HepG2 (cell line): Measurements from ENCODE around the gene PDXDC1. TPM values are rescaled to one million over a fixed set of nuclear protein-coding genes. Genes with fewer than 3 reads are reported as not detected.
A peak's percentile ranks its signal among the peaks of the same experiment; 100 is the strongest.

Experiments
- ATAC-seq: fragments of 200-7000 bp; cut with Tn5 transposase; 3 replicates; pipeline ENCODE4 v1.9.1; 2020; ENCODE audit warnings: mild to moderate bottlenecking, moderate library complexity
- BruUV-seq: library from RNA; stranded (reverse); fragments of 400-500 nt; replicated peaks from 2 replicates; lab custom pipeline; 2021; lab: Mats Ljungman, UMichigan
- CTCF ChIA-PET: fragments of 300-600 bp; formaldehyde crosslinking; extraction: SDS; loops from one replicate; lab custom pipeline; 2021; ENCODE audit warnings: low total read pairs, inconsistent platforms, low intra/inter-chr PET ratio; lab: Yijun Ruan, JAX
- POLR2A ChIA-PET: fragments of 350-600 bp; sonication (Branson Sonifier 250); formaldehyde crosslinking; loops from one replicate; lab custom pipeline; 2020; ENCODE audit warnings: antibody characterized with exemption, inconsistent platforms; lab: Yijun Ruan, JAX
- DNase-seq: peaks from one replicate; pipeline ENCODE4 v3.0.0-alpha.2; 2015; ENCODE audit warnings: low spot score
- FAIRE-seq: peaks from 3 replicates; lab custom pipeline; 2011; peaks lifted over from hg19 to GRCh38; lab: Jason Lieb, UNC
- H2AFZ ChIP-seq: one replicate; pipeline ENCODE4 v1.6.1; 2011; ENCODE audit warnings: low read length, inconsistent platforms
- H3K27ac ChIP-seq: fragments of 300-600 bp; 3 replicates; pipeline ENCODE4 v1.8.0; 2011; ENCODE audit warnings: mixed run types, mild to moderate bottlenecking, mixed read lengths, low read length, inconsistent platforms; ENCODE audit not compliant: insufficient read depth; ENCODE audit errors: extremely low read length
- H3K27me3 ChIP-seq, 2 experiments: fragments of 200-600 bp in 1 of 2; 2 replicates in 1 of 2; 3 replicates in 1 of 2; pipeline versions ENCODE4 v1.6.0 to v1.8.0; 2011; ENCODE audit warnings: low read length in 2 of 2, mild to moderate bottlenecking in 2 of 2, moderate library complexity in 2 of 2, inconsistent platforms in 1 of 2; ENCODE audit not compliant: insufficient read depth in 2 of 2, control insufficient read depth in 1 of 2
- H3K36me3 ChIP-seq, 2 experiments: fragments of 200-600 bp in 1 of 2; replicated peaks in 1 of 2; 2 replicates in 1 of 2; 3 replicates in 1 of 2; pipeline versions ENCODE4 v1.5.1 to v1.8.0; 2011; ENCODE audit warnings: low read length in 2 of 2, inconsistent platforms in 1 of 2; ENCODE audit not compliant: insufficient read depth in 2 of 2, control insufficient read depth in 1 of 2
- H3K4me1 ChIP-seq: 2 replicates; pipeline ENCODE4 v1.5.1; 2012; ENCODE audit warnings: low read length, inconsistent platforms; ENCODE audit not compliant: insufficient read depth
- H3K4me2 ChIP-seq: 2 replicates; pipeline ENCODE4 v1.6.0; 2011; ENCODE audit warnings: low read depth, low read length, inconsistent platforms
- H3K4me3 ChIP-seq, 3 experiments: fragments of 200-600 bp in 1 of 3; sonication (generic), shearing (Covaris generic) in 1 of 3; replicated peaks in 1 of 3; 2 replicates each; pipeline ENCODE4 v1.5.1; 2011 to 2016; ENCODE audit warnings: low read length in 3 of 3, inconsistent platforms in 2 of 3, low read depth in 2 of 3, mild to moderate bottlenecking in 2 of 3, control low read depth in 1 of 3, mixed read lengths in 1 of 3; ENCODE audit not compliant: insufficient read depth in 1 of 3
- H3K79me2 ChIP-seq: one replicate; pipeline ENCODE4 v1.6.1; 2011; ENCODE audit warnings: low read length, inconsistent platforms; ENCODE audit not compliant: insufficient read depth
- H3K9ac ChIP-seq: 2 replicates; pipeline ENCODE4 v1.6.0; 2011; ENCODE audit warnings: mild to moderate bottlenecking, low read depth, low read length, inconsistent platforms; ENCODE audit not compliant: insufficient read depth
- H3K9me3 ChIP-seq: 2 replicates; pipeline ENCODE4 v1.5.1; 2012; ENCODE audit warnings: mild to moderate bottlenecking, low read length
- H4K20me1 ChIP-seq: 2 replicates; pipeline ENCODE4 v1.6.0; 2011; ENCODE audit warnings: inconsistent platforms, mild to moderate bottlenecking, low read length, moderate library complexity; ENCODE audit not compliant: insufficient read depth
- CTCF ChIP-seq: sonication (generic); formaldehyde crosslinking; IDR thresholded peaks from 2 replicates; pipeline ENCODE4 v1.5.0; 2020; ENCODE audit warnings: mild to moderate bottlenecking, missing genetic modification reagents, moderate library complexity
- ETV5 ChIP-seq: IDR thresholded peaks from 2 replicates; pipeline ENCODE4 v1.6.1; 2018; ENCODE audit warnings: missing biosample characterization, missing genetic modification reagents, inconsistent platforms, borderline replicate concordance
- FOXA1 ChIP-seq, 2 experiments: fragments of 450-650 bp in 1 of 2; sonication (generic) in 1 of 2; formaldehyde crosslinking in 1 of 2; IDR thresholded peaks; 2 replicates each; pipeline versions ENCODE4 v1.4.0 to v1.6.1; 2016 to 2020; ENCODE audit warnings: missing genetic modification reagents in 1 of 2
- GMEB1 ChIP-seq: sonication (generic); formaldehyde crosslinking; IDR thresholded peaks from 2 replicates; pipeline ENCODE4 v1.5.1; 2020; ENCODE audit warnings: missing genetic modification reagents, mild to moderate bottlenecking, borderline replicate concordance
- GTF3A ChIP-seq: sonication (generic); formaldehyde crosslinking; conservative IDR thresholded peaks from 2 replicates; pipeline ENCODE4 v1.4.0; 2020; ENCODE audit warnings: mild to moderate bottlenecking, missing genetic modification reagents
- HNRNPL ChIP-seq: fragments of 200-400 bp; formaldehyde crosslinking; IDR thresholded peaks from 2 replicates; pipeline ENCODE4 v1.6.1; 2017; ENCODE audit warnings: mild to moderate bottlenecking, low read depth, low read length
- POLR2AphosphoS2 ChIP-seq: IDR thresholded peaks from 2 replicates; pipeline ENCODE4 v1.6.1; 2011; ENCODE audit warnings: low read depth, low read length, improper control_type of control experiment
- THYN1 ChIP-seq: sonication (generic); formaldehyde crosslinking; IDR thresholded peaks from 2 replicates; pipeline ENCODE4 v1.8.1; 2023; ENCODE audit warnings: low read depth, mild to moderate bottlenecking, moderate library complexity, missing genetic modification reagents, borderline replicate concordance
- ZBTB4 ChIP-seq: sonication (generic); formaldehyde crosslinking; IDR thresholded peaks from 2 replicates; pipeline ENCODE4 v1.4.0; 2020; ENCODE audit warnings: missing genetic modification reagents, mild to moderate bottlenecking, borderline replicate concordance
- ZFY ChIP-seq: sonication (generic); formaldehyde crosslinking; IDR thresholded peaks from 2 replicates; pipeline ENCODE4 v1.4.0; 2020; ENCODE audit warnings: missing genetic modification reagents
- ZNF354B ChIP-seq: sonication (generic); formaldehyde crosslinking; IDR thresholded peaks from 2 replicates; pipeline ENCODE4 v1.8.0; 2022; ENCODE audit warnings: mild to moderate bottlenecking, missing genetic modification reagents
- WGBS: methylation state at CpG from one replicate; pipeline ENCODE4 v1.1.6; 2017; ENCODE audit warnings: low lambda C conversion rate; 5-methylcytosine and 5-hydroxymethylcytosine counted together
- in situ Hi-C: cut with HindIII; loops from 2 replicates; pipeline ENCODE4 v1.10.0; 2017; ENCODE audit warnings: low pct_unique_long_range_greater_than_20kb; ENCODE audit not compliant: extremely low pct_ligation_motif_present
- intact Hi-C: fragments of 100-400 bp; cut with micrococcal nuclease; formaldehyde crosslinking; loops from one replicate; pipeline ENCODE4 v1.10.0; 2022; ENCODE audit not compliant: unreplicated experiment
- polyA plus RNA-seq, 8 experiments: library from polyadenylated mRNA; depleted of rRNA in 3 of 8; stranded (reverse) in 7 of 8; unstranded in 1 of 8; fragments of >200 nt; fragmentation: Illumina TruSeq in 4 of 8; extraction: Trizol in 4 of 8; gene quantifications; 2 replicates each; pipeline versions ENCODE4 v1.2.1 to v1.2.3, GENCODE V29; 2011 to 2016; ENCODE audit warnings: low read depth in 4 of 8, missing spikeins in 1 of 8, mixed read lengths in 1 of 8; ENCODE audit not compliant: insufficient read depth in 1 of 8
- total RNA-seq, 5 experiments: library from RNA; depleted of rRNA; stranded (reverse); fragments of >200 nt; fragmentation: Illumina TruSeq; extraction: Trizol; gene quantifications; 2 replicates each; pipeline ENCODE4 v1.2.3, GENCODE V29; 2016; ENCODE audit warnings: low read depth in 1 of 5

Gene PDXDC1
- total and polyA plus RNA-seq, 2 of the 13 experiments (the other 11 are each of a cell fraction or from before 2014, with no cell fraction given), result 133 to 169 TPM

GRCh38 chr16:15054357-15055140 lies 79.7 kb downstream of the PDXDC1 start (continued):
- TF ChIP-seq ZBTB4 (CRISPR knock-in tag), result no peak

- peak overlapping the region; percentile 48 for H3K27ac ChIP-seq
- H3K36me3 ChIP-seq, result peaks cover 2 to 17% of the 10 kb centered on the region in 2 experiments; a peak in 4 of 5 replicates
- H3K27me3 ChIP-seq, result no peaks in the 10 kb centered on the region; a peak in 1 of 5 replicates
- H3K9ac ChIP-seq, result peak overlapping the region; percentile 83
- peaks cover 38% of the 10 kb centered on the region for H3K79me2 ChIP-seq
- in situ Hi-C loops (loop anchor here (25.0 kb wide), 1 partner anchor 168 kb away; no protein-coding TSS in a partner anchor), intact Hi-C loops (loop anchor here (2.0 kb wide), 1 partner anchor 33 kb away; no protein-coding TSS in a partner anchor)
- peak overlapping the region; percentile 91 to 99 (median 95) for H3K4me3 ChIP-seq
- 2% methylated on average over 36 of the region's 81 CpGs for WGBS
- peak; percentile 34 for DNase-seq
- H2AFZ ChIP-seq, result no peak overlapping the region
- no peak for FAIRE-seq
- H3K9me3 ChIP-seq, result no peaks in the 10 kb centered on the region
- BruUV-seq, result no TSS peak
- H3K4me2 ChIP-seq, result peak overlapping the region; percentile 81
- no peaks in the 10 kb centered on the region for H4K20me1 ChIP-seq
- ChIA-PET CTCF (no interaction called here), POLR2A (interaction anchor here (0.8 to 1.0 kb wide), 2 partner anchors 17 to 22 kb away, joined by 3 read pairs; no protein-coding TSS in a partner anchor)
- ATAC-seq, result peak; percentile 4; the same call in 2 of the 3 replicates
- H3K4me1 ChIP-seq, result peaks cover 70% of the 10 kb centered on the region
- TF ChIP-seq ZNF354B (no peak), CTCF (peak; percentile 53), POLR2AphosphoS2 (no peak), ZFY (peak; percentile 89; the same call in 1 of the 2 replicates), ETV5 (CRISPR knock-in tag) (no peak), THYN1 (CRISPR knock-in tag) (no peak), FOXA1 (IDR thresholded peaks at IDR 0.05) (no peak), FOXA1 (CRISPR knock-in tag; IDR thresholded peaks at IDR 0.05) (peak; percentile 5; the same call in 1 of the 2 replicates), HNRNPL (no peak), GMEB1 (CRISPR knock-in tag) (no peak), GTF3A (CRISPR knock-in tag) (no peak)
Observed at GRCh38 chr16:15055141-15056053, 80.6 kb downstream of the PDXDC1 start.
